Left ventricle myocardium inferior (tissue), 1 donor: ENCODE results near the gene CRACR2B. TPM values are rescaled to one million over a fixed set of nuclear protein-coding genes. Genes with fewer than 3 reads are reported as not detected.

Experiments used
- DNase-seq: peaks from one replicate; pipeline ENCODE4 v3.0.0-alpha.2; 2020
- H3K27ac ChIP-seq: fragments of 200-600 bp; replicated peaks from 2 replicates; pipeline ENCODE4 v1.8.0; 2021
- H3K27me3 ChIP-seq: fragments of 200-600 bp; 2 replicates; pipeline ENCODE4 v1.8.0; 2021; ENCODE audit warnings: low read depth
- H3K36me3 ChIP-seq: fragments of 200-600 bp; 2 replicates; pipeline ENCODE4 v1.8.0; 2021
- H3K4me1 ChIP-seq: fragments of 200-600 bp; 2 replicates; pipeline ENCODE4 v1.8.0; 2021
- H3K4me3 ChIP-seq: fragments of 200-600 bp; 2 replicates; pipeline ENCODE4 v1.8.0; 2021; ENCODE audit warnings: mild to moderate bottlenecking, moderate library complexity
- H3K9me3 ChIP-seq: fragments of 200-600 bp; replicated peaks from 2 replicates; pipeline ENCODE4 v1.8.0; 2021
- intact Hi-C: fragments of 100-400 bp; cut with micrococcal nuclease; formaldehyde crosslinking; loops from one replicate; pipeline ENCODE4 v1.11.0; 2022
- total RNA-seq: library from RNA; stranded (reverse); fragmentation: NEBNext Ultra II Directional; extraction: Animal tissue kit (Norgen Biotek cat#: 25700); gene quantifications from one replicate; pipeline ENCODE4 v1.2.1, GENCODE V29; 2021
- TF ChIP-seq, protein P1 (sequence below): fragments of 200-600 bp; IDR thresholded peaks from 2 replicates; pipeline ENCODE4 v1.8.0; 2021; ENCODE audit warnings: antibody characterized with exemption, mild to moderate bottlenecking, borderline replicate concordance
- donor health status: DM: no; HTN: yes; CAD: no; lungs with severe emphysema.

CRACR2B gene
- total RNA-seq, 1 donor from 2014 or later = 23.2 TPM

DNA sequence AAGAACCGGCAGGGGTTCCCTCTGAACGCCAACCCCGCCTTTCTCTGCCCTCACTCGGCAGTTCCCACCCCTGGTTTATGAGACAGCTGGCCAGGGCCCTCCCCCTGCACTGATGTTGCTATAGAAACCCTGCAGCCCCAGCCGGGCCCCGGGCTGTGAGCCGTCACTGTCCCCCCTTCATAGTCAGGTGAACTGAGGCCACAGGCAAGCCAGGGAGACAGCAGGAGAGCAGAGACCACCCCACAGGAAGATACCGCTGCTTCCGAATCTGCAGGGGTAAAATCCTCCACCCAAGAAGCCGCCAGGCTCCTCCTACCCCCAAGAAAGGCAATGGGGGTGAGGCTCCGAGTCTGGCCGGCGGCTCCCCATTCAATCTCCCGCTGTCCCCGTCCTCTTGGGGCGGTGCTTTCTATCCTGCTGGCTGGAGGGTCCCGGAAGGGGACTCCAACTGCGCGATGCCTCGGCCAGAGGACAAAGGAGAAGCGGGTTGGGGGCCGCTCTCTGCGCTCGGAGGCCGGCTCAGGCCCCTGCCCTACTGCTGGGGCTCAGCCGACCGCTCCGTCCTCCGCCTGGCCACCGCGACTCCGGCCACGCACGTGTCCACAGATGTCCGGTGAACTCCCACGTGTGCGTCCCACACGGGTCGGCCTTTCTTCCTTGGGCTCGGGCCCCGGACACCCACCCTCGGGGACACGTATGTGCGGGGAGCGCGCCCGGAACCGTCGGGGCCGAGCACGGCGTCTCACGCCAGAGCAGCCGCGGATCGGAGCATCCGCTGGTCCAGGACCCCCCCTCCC, 30.2 kb upstream of the CRACR2B start:
- Histone ChIP-seq H3K9me3 (no peaks in the 10 kb centered on the region), H3K27me3 (no peaks in the 10 kb centered on the region), H3K36me3 (peaks cover 28% of the 10 kb centered on the region), H3K4me3 (peak overlapping the region; percentile 81), H3K27ac (peak overlapping the region; percentile 85), H3K4me1 (peaks cover 44% of the 10 kb centered on the region)
- TF ChIP-seq, protein P1, sequence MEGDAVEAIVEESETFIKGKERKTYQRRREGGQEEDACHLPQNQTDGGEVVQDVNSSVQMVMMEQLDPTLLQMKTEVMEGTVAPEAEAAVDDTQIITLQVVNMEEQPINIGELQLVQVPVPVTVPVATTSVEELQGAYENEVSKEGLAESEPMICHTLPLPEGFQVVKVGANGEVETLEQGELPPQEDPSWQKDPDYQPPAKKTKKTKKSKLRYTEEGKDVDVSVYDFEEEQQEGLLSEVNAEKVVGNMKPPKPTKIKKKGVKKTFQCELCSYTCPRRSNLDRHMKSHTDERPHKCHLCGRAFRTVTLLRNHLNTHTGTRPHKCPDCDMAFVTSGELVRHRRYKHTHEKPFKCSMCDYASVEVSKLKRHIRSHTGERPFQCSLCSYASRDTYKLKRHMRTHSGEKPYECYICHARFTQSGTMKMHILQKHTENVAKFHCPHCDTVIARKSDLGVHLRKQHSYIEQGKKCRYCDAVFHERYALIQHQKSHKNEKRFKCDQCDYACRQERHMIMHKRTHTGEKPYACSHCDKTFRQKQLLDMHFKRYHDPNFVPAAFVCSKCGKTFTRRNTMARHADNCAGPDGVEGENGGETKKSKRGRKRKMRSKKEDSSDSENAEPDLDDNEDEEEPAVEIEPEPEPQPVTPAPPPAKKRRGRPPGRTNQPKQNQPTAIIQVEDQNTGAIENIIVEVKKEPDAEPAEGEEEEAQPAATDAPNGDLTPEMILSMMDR = no peak
- intact Hi-C loops = no loop called here
- peak; percentile 66 for DNase-seq

DNA sequence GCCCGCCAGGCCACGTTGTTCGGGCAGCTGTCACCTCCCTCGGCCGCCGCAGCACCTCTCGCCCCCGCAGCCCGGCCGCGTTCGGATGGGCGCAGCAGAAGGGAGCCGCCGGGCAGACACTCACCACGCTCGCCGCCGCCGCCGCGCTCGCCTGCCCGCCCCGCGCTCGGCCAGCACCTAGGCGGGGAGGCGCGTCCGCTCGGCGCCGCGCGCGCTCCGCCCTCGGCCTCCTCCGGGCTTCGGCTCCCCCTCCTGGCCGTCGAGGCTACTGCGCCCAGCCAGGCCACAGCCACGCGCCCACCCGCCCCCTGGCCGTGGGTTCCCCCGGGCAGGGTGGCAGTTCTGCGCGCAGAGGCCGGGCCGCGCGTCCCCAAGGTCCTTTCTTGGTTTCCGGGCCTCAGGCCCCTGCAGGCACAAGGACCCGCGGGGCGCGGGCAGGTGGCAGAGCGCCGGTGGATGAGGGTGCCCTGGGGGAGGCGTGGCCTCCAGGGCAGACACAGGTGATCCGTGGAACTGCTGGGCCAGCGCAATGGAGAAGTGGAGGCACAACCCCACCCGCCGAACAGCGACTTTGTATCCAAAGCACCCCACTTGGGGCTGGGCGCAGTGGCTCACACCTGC, 29.5 kb upstream of the CRACR2B start, which contains the start of gene SLC25A22:
TSS of gene SLC25A22 (minus strand) at position 189 of the 621 bp plus-strand sequence. CDS start 3,275 bp downstream, outside the sequence.
- Histone ChIP-seq H3K27ac (peak within 1 kb of the TSS; percentile 85), H3K36me3 (peaks cover 35% of the 10 kb centered on the region), H3K4me3 (peak within 1 kb of the TSS; percentile 81), H3K27me3 (no peaks in the 10 kb centered on the region), H3K9me3 (no peaks in the 10 kb centered on the region), H3K4me1 (peaks cover 51% of the 10 kb centered on the region)
- TF ChIP-seq, protein P1 = peak; percentile 91
- intact Hi-C loops = no loop called here
- peak; percentile 81 for DNase-seq

DNA sequence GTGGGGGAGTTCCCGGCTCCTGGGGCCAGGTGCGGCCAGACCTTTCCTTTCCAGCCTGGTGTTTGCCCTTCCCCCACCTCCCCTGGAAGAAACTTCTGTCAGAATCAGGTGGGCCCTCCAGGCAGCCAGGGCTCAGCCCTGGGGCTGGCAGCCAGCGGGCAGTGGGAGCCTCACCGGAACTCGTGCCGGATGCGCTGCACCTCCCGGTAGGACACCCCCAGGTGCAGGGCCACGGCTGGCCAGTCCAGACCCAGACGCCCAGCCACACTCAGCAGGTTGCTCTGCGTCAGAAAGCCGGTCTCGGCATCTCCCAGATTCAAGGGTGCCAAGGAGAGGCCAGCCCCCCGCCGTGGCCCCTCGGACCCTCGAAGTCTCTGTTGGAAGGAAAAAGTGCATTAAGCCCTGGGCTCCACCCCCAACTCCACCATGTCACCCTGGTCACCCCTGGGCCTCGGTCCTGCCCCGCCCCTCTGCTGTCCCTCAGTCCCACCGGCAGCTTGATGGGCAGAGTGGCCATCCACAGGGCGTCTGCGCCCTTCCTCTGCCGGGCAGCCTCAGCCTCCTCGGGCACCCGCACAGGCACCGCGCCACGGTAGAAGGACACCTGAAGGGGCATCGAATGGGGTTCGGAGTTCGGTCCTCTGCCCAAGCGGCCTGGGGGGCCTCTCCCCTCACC, 27.9 kb upstream of the CRACR2B start:
- Histone ChIP-seq H3K4me3 (no peak overlapping the region), H3K27ac (no peak overlapping the region), H3K4me1 (peaks cover 63% of the 10 kb centered on the region), H3K27me3 (no peaks in the 10 kb centered on the region), H3K9me3 (no peaks in the 10 kb centered on the region), H3K36me3 (peaks cover 36% of the 10 kb centered on the region)
- TF ChIP-seq, protein P1 = no peak
- intact Hi-C loops = no loop called here
- DNase-seq = no peak

DNA sequence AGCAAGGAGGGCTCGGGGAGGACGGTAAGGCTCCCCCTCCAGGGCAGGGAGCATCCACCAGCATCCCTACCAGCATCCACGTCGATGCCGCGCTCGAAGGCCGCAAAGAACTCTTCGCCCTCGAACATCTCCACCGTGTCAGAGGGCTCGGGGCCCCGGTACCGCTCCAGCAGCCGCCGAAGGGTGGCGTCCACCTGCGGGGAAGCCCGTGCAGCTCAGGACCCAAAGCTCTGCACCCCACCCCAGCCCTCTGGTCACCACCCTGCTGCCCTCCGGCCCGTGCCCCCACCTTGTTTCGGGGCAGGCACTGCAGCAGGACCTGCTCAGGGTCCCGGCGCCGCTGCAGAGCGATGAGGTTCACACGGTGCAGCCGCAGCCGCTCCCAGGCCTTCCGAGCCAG, 27.2 kb upstream of the CRACR2B start:
- Histone ChIP-seq H3K36me3 (peaks cover 36% of the 10 kb centered on the region), H3K4me1 (peaks cover 61% of the 10 kb centered on the region), H3K27ac (no peak overlapping the region), H3K27me3 (no peaks in the 10 kb centered on the region), H3K4me3 (no peak overlapping the region), H3K9me3 (no peaks in the 10 kb centered on the region)
- no peak for DNase-seq
- TF ChIP-seq, protein P1 = no peak
- intact Hi-C loops = no loop called here

DNA sequence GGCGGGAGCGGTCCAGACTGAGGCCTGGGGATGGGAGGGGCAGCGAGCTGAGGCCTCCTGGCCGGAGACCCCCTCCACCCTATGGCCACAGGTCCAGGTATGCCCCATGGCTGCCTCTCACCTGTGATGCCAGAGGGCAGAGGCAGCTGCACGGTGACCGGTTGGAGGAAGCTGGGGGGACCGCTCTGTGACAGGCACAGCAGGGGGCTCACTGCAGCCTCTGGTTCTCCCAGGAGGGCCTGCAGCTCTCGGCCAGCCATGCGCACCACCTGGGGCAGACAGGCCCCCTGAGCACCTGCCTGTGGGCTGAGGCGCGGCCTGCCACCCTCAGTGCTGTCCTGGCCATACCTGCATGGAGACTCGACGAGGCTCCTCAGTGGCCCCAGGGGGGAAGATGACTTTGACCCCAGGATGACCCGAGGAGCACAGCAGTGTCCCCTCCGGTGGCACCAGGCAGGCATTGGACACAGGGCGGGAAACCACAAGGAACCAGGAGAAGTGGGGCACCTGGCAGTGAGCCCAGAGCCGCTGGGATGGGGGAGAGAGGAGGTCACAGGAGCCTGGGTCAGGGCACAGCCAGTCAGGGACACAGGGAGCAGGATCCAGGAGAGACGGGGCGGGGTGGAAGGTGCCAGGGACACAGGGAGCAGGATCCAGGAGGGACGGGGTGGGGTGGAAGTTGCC, 26.5 kb upstream of the CRACR2B start:
- intact Hi-C loops = no loop called here
- peaks cover 57% of the 10 kb centered on the region for H3K4me1 ChIP-seq
- TF ChIP-seq, protein P1 = no peak
- DNase-seq = no peak
- H3K27me3 ChIP-seq = no peaks in the 10 kb centered on the region
- no peak overlapping the region for H3K27ac ChIP-seq
- peaks cover 36% of the 10 kb centered on the region for H3K36me3 ChIP-seq
- H3K4me3 ChIP-seq = no peak overlapping the region
- no peaks in the 10 kb centered on the region for H3K9me3 ChIP-seq
